Ovary (tissue), 9 donors: ENCODE data around the gene PLEKHM3. TPM values are rescaled to one million over a fixed set of nuclear protein-coding genes. Genes with fewer than 3 reads are reported as not detected.

Experiments used
- DNase-seq, 5 donors: peaks; one replicate each; pipeline ENCODE4 v3.0.0-alpha.2; 2019 to 2020
- H3K27ac ChIP-seq, 2 donors: fragments of 200-600 bp; one replicate each; pipeline versions ENCODE4 v1.5.1 to v1.8.0; 2019 to 2022
- H3K27me3 ChIP-seq: fragments of 200-600 bp; one replicate; pipeline ENCODE4 v1.8.0; 2022
- H3K36me3 ChIP-seq: fragments of 200-600 bp; sonication (generic); one replicate; pipeline ENCODE4 v1.5.1; 2019
- H3K4me1 ChIP-seq: one replicate; pipeline ENCODE4 v1.8.1; 2013; ENCODE audit warnings: mild to moderate bottlenecking, moderate library complexity; ENCODE audit not compliant: insufficient read depth
- H3K4me3 ChIP-seq: fragments of 200-600 bp; sonication (generic); one replicate; pipeline ENCODE4 v1.5.1; 2017
- H3K9me3 ChIP-seq, 2 donors: fragments of 200-600 bp in 1 of 2; sonication (generic) in 1 of 2; one replicate each; pipeline versions ENCODE4 v1.5.1 to v1.8.1; 2013 to 2019; ENCODE audit warnings: mild to moderate bottlenecking in 1 of 2, moderate library complexity in 1 of 2
- CTCF ChIP-seq, 3 donors: fragments of 450-650 bp in 2 of 3; fragments of 200-600 bp in 1 of 3; IDR thresholded peaks; one replicate each; pipeline versions ENCODE4 v1.5.1 to v1.8.0; 2016 to 2022; ENCODE audit warnings: antibody characterized with exemption in 3 of 3, mild to moderate bottlenecking in 1 of 3
- EP300 ChIP-seq: sonication (generic); formaldehyde crosslinking; IDR thresholded peaks from one replicate; pipeline ENCODE4 v1.6.1; 2017; ENCODE audit warnings: antibody characterized with exemption
- POLR2A ChIP-seq: fragments of 450-650 bp; IDR thresholded peaks from one replicate; pipeline ENCODE4 v1.6.1; 2017; ENCODE audit warnings: antibody characterized with exemption, mild to moderate bottlenecking, moderate library complexity
- WGBS, 3 donors: extraction: QIAGEN DNeasy Blood & Tissue Kit in 1 of 3; methylation state at CpG; one replicate each; pipeline versions ENCODE4 v1.1.5 to v1.1.7; 2013 to 2017; 5-methylcytosine and 5-hydroxymethylcytosine counted together
- intact Hi-C, 4 donors: fragments of 100-400 bp; cut with DNase I; formaldehyde crosslinking; loops; one replicate each; pipeline versions ENCODE4 v1.11.0 to v1.15.1; 2022 to 2023
- polyA plus RNA-seq, 2 donors: library from polyadenylated mRNA; stranded (reverse); fragments of 200-250 nt in 1 of 2; fragments of 350-450 nt in 1 of 2; fragmentation: Illumina TruSeq in 1 of 2; extraction: RNeasy Lipid Tissue Mini Kit (QIAGEN cat#74804) in 1 of 2; gene quantifications; one replicate each; pipeline ENCODE4 v1.2.3, GENCODE V29; 2013 to 2014
- total RNA-seq, 7 donors: library from RNA; depleted of rRNA in 2 of 7; stranded (reverse); fragments of >200 nt in 2 of 7; fragmentation: NEBNext Ultra II Directional in 3 of 7; extraction: Animal tissue kit (Norgen Biotek cat#: 25700) in 3 of 7; gene quantifications; one replicate each; pipeline versions ENCODE4 v1.1.0 to v1.2.4, GENCODE V29; 2016 to 2023
- donor health status: DM: no; HTN: no; CAD: no; lungs with moderate emphysema.
- donor health status: DM: no; HTN: no; CAD: no.
- donor health status: Bipolar disorder and iron deficiency.
- donor health status: DM: yes; HTN: yes; CAD: no.
- donor health status: DM: no; HTN: no; CAD: no.
- donor health status: DM: yes; HTN: yes; CAD: no.

PLEKHM3 gene
- total and polyA plus RNA-seq, 9 donors = 6.5 to 26.1 (median 14.3) TPM

- H3K4me3 ChIP-seq = no peak overlapping the region
- H3K27me3 ChIP-seq = no peaks in the 10 kb centered on the region
- H3K36me3 ChIP-seq = no peaks in the 10 kb centered on the region
- intact Hi-C loops = no loop called here
- no peak for DNase-seq
- WGBS, 3 donors = 91 to 93% (median 92%) methylated on average over 4 of the region's 4 CpGs
- no peak overlapping the region for H3K27ac ChIP-seq
- H3K9me3 ChIP-seq = no peaks in the 10 kb centered on the region
- no peaks in the 10 kb centered on the region for H3K4me1 ChIP-seq
- TF ChIP-seq EP300 (no peak), POLR2A (no peak), CTCF (IDR thresholded peaks at IDR 0.05) (no peak)
These were observed 40.7 kb upstream of the PLEKHM3 start for GRCh38 chr2:208066016-208066415.

- intact Hi-C loops = no loop called here
- H3K9me3 ChIP-seq = no peaks in the 10 kb centered on the region
- no peaks in the 10 kb centered on the region for H3K27me3 ChIP-seq
- H3K4me1 ChIP-seq = no peaks in the 10 kb centered on the region
- DNase-seq = no peak
- H3K4me3 ChIP-seq = no peak overlapping the region
- no peaks in the 10 kb centered on the region for H3K36me3 ChIP-seq
- 81 to 87% (median 86%) methylated on average over 5 of the region's 5 CpGs for WGBS, 3 donors
- TF ChIP-seq POLR2A (no peak), CTCF (IDR thresholded peaks at IDR 0.05) (no peak), EP300 (no peak)
- H3K27ac ChIP-seq = no peak overlapping the region
These were observed 40.1 kb upstream of the PLEKHM3 start for GRCh38 chr2:208065476-208065875.

- Histone ChIP-seq H3K4me1 (no peaks in the 10 kb centered on the region), H3K27me3 (no peaks in the 10 kb centered on the region), H3K27ac (no peak overlapping the region), H3K9me3 (no peaks in the 10 kb centered on the region), H3K36me3 (no peaks in the 10 kb centered on the region), H3K4me3 (no peak overlapping the region)
- no peak for DNase-seq
- TF ChIP-seq EP300 (no peak), POLR2A (no peak), CTCF (IDR thresholded peaks at IDR 0.05) (no peak)
- intact Hi-C loops = no loop called here
- 70 to 77% (median 77%) methylated on average over 8 of the region's 8 CpGs for WGBS, 3 donors
These were observed 39.1 kb upstream of the PLEKHM3 start for GRCh38 chr2:208064220-208064961.

GRCh38 chr2:208062961-208063360, 37.6 kb upstream of the PLEKHM3 start:
- TF ChIP-seq POLR2A (no peak), EP300 (no peak)
- intact Hi-C loops = no loop called here
- no peak overlapping the region for H3K4me3 ChIP-seq
- no peaks in the 10 kb centered on the region for H3K36me3 ChIP-seq
- no peaks in the 10 kb centered on the region for H3K4me1 ChIP-seq
- no peak for DNase-seq
- H3K27me3 ChIP-seq = no peaks in the 10 kb centered on the region
- H3K27ac ChIP-seq = no peak overlapping the region
- H3K9me3 ChIP-seq = no peaks in the 10 kb centered on the region
- 32 to 47% (median 42%) methylated on average over 2 of the region's 2 CpGs for WGBS, 3 donors

- Histone ChIP-seq H3K9me3 (no peaks in the 10 kb centered on the region), H3K27me3 (no peaks in the 10 kb centered on the region), H3K4me3 (no peak overlapping the region), H3K4me1 (no peaks in the 10 kb centered on the region), H3K36me3 (no peaks in the 10 kb centered on the region), H3K27ac (no peak overlapping the region)
- WGBS, 3 donors = 49 to 51% (median 50%) methylated on average over 4 of the region's 4 CpGs
- intact Hi-C loops = no loop called here
- DNase-seq = no peak
- TF ChIP-seq EP300 (no peak), POLR2A (no peak), CTCF (IDR thresholded peaks at IDR 0.05) (no peak)
These were observed 36.8 kb upstream of the PLEKHM3 start for GRCh38 chr2:208062113-208062512.
